IgD-negative memory B cell (primary cell): ENCODE results near the gene DPP6. TPM values are rescaled to one million over a fixed set of nuclear protein-coding genes. Genes with fewer than 3 reads are reported as not detected.

Experiments
- H3K27ac Mint-ChIP-seq, 3 donors: one replicate each; pipeline ENCODE4 v1.8.0; 2020 to 2022; ENCODE audit warnings: mild to moderate bottlenecking in 3 of 3, mixed read lengths in 3 of 3, moderate library complexity in 1 of 3
- H3K27me3 Mint-ChIP-seq: one replicate; pipeline ENCODE4 v1.8.0; 2021; ENCODE audit warnings: mixed read lengths
- H3K36me3 Mint-ChIP-seq: one replicate; pipeline ENCODE4 v1.8.0; 2020; ENCODE audit warnings: mild to moderate bottlenecking, mixed read lengths
- H3K4me1 Mint-ChIP-seq, 3 donors: one replicate each; pipeline ENCODE4 v1.8.0; 2020 to 2022; ENCODE audit warnings: mixed read lengths in 3 of 3, mild to moderate bottlenecking in 1 of 3
- H3K4me3 Mint-ChIP-seq, 4 donors: one replicate each; pipeline ENCODE4 v1.8.0; 2020 to 2022; ENCODE audit warnings: mild to moderate bottlenecking in 4 of 4, mixed read lengths in 4 of 4, moderate library complexity in 3 of 4
- H3K9me3 Mint-ChIP-seq, 3 donors: one replicate each; pipeline ENCODE4 v1.8.0; 2020 to 2021; ENCODE audit warnings: mixed read lengths in 3 of 3, mild to moderate bottlenecking in 1 of 3
- polyA plus RNA-seq: library from polyadenylated mRNA; unstranded; fragments of 300-500 nt; fragmentation: Illumina TruSeq; gene quantifications from one replicate; pipeline ENCODE4 v1.2.3, GENCODE V29; 2021

DPP6 gene
- polyA plus RNA-seq, 1 donor from 2014 or later, result not detected

- H3K4me1 Mint-ChIP-seq, result no peaks in the 10 kb centered on the region
- peaks cover 3 to 10% (median 4%) of the 10 kb centered on the region in 3 donors for H3K9me3 Mint-ChIP-seq
- no peak overlapping the region for H3K4me3 Mint-ChIP-seq
- no peak overlapping the region for H3K27ac Mint-ChIP-seq
- no peaks in the 10 kb centered on the region for H3K27me3 Mint-ChIP-seq
- H3K36me3 Mint-ChIP-seq, result no peaks in the 10 kb centered on the region
Observed at GRCh38 chr7:154438571-154439367, 386.6 kb downstream of the DPP6 start.

GRCh38 chr7:154440058-154440457 is 387.9 kb downstream of the DPP6 start:
- Mint-ChIP-seq H3K36me3 (no peaks in the 10 kb centered on the region), H3K4me3 (no peak overlapping the region), H3K4me1 (no peaks in the 10 kb centered on the region), H3K9me3 (peaks cover 3 to 7% (median 4%) of the 10 kb centered on the region in 3 donors), H3K27me3 (no peaks in the 10 kb centered on the region), H3K27ac (no peak overlapping the region)

DNA sequence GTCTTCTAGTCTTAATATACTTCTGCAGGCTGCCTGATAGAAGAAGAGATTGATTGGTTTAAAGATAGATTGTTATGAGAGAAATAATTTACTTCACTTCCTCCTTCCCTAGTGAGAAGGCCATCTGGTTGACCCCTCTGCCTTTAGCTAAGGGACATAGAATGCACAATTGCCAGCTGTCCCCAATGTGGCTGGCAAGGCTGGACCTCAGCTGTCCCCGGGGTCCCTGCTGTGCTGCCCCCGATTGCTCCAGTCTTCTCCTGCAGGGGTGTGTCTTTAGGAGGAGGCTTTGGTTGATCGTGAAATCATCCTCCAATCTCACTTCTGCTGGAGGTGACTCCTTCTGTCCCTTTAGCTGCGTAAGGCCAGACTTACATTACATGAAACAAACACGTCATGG is 388.5 kb downstream of the DPP6 start:
- peaks cover 4 to 12% (median 6%) of the 10 kb centered on the region in 3 donors for H3K9me3 Mint-ChIP-seq
- no peak overlapping the region for H3K27ac Mint-ChIP-seq
- H3K4me1 Mint-ChIP-seq, result no peaks in the 10 kb centered on the region
- H3K4me3 Mint-ChIP-seq, result no peak overlapping the region
- no peaks in the 10 kb centered on the region for H3K36me3 Mint-ChIP-seq
- H3K27me3 Mint-ChIP-seq, result no peaks in the 10 kb centered on the region

GRCh38 chr7:154441811-154442210 is 389.6 kb downstream of the DPP6 start:
- H3K9me3 Mint-ChIP-seq, result peaks cover 3 to 15% (median 7%) of the 10 kb centered on the region in 3 donors
- no peaks in the 10 kb centered on the region for H3K4me1 Mint-ChIP-seq
- H3K4me3 Mint-ChIP-seq, result no peak overlapping the region
- H3K27me3 Mint-ChIP-seq, result no peaks in the 10 kb centered on the region
- H3K27ac Mint-ChIP-seq, result no peak overlapping the region
- H3K36me3 Mint-ChIP-seq, result no peaks in the 10 kb centered on the region

DNA sequence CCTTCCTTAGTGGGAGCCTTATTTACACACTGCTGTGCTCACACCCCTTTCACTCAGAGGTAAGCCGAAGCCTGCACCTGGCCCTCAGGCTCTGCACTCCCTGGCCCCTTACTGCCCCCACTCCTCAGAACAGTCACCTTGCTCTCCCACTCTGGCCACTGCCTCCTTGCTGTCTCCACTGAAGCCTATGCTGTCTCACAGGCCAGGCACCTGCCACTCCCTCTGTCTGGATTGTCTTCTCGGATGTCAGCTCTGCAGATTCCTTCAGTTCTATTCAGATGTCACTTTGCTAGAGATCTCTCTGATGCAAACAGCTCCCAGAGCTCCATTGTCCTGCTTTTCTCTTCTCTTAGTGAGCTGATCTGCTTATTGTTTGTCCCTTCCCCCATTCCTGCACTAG is 390.7 kb downstream of the DPP6 start:
- Mint-ChIP-seq H3K27me3 (no peaks in the 10 kb centered on the region), H3K9me3 (peaks cover 3 to 18% (median 7%) of the 10 kb centered on the region in 3 donors), H3K4me3 (no peak overlapping the region), H3K27ac (no peak overlapping the region), H3K36me3 (no peaks in the 10 kb centered on the region), H3K4me1 (no peaks in the 10 kb centered on the region)

DNA sequence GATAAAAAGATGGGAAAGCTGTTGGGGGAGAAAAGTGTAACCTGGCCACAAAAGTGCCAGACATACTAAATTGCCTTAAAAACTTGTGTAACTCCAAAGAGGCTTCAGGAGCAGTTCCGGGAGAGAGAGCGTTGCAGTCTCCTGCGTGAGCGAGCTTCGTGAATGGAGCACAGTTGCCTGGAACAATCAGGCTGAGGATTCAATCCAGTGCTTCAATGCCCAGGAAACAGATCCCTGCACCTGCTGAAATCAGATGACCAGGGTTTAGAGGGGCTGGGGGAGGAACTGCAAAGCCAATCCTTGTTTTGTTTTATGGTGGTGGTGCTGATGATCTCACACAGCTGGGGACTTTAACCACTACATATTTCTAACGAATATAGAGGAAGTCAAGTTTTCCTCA is 398.3 kb downstream of the DPP6 start:
- H3K4me3 Mint-ChIP-seq, result no peak overlapping the region
- H3K4me1 Mint-ChIP-seq, result no peaks in the 10 kb centered on the region
- peaks cover 0 to 9% (median 8%) of the 10 kb centered on the region in 3 donors for H3K9me3 Mint-ChIP-seq
- H3K27me3 Mint-ChIP-seq, result no peaks in the 10 kb centered on the region
- H3K36me3 Mint-ChIP-seq, result no peaks in the 10 kb centered on the region
- no peak overlapping the region for H3K27ac Mint-ChIP-seq

DNA sequence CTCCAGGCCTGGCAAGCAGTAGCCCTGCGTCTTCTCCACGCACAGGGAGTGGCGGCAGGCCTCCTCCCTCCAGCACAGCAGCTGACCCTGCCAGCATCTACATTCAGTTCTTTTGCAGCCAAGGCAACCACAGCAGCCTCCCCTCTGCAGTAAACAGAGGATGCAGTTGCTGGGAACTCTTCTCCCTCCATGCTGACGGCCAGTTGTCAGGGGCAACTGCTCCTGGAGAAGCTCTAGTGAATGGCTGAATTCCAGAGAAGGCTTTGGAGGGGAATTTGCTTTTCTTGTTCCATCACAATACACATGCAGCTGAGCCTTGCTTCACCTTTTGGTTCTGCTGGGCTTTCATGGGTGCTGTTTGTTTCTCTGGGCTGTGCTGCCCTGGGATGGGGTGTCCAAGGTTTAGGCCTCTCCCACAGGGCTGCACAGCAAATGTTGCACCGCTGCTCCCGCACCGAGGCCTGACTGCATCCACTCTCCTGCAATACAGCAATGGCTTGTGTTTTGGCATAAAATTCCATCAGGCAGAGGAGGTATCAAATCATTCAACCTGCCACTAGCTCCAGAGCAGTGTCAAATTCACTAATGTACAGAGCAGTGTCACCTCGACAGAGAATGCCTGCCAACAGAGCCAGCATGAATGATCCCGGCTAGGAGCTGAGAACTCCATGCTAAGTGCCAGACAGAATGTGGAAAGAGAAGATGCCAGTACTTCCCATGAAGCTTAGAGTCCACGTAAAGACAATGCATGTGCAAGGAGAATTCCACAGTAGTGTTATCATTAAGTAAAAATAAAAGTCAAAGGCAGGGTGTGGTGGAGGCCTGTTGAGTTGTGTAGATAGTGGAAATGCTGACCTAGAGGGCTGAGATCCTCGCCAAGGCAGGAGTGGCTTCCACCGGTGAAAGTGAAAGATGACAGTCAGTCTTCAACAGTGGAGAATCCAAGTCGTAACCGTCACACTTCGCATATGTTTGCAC is 399.6 kb downstream of the DPP6 start:
- Mint-ChIP-seq H3K36me3 (no peaks in the 10 kb centered on the region), H3K9me3 (peaks cover 2 to 6% (median 3%) of the 10 kb centered on the region in 3 donors), H3K4me3 (no peak overlapping the region), H3K4me1 (no peaks in the 10 kb centered on the region), H3K27ac (no peak overlapping the region), H3K27me3 (no peaks in the 10 kb centered on the region)

DNA sequence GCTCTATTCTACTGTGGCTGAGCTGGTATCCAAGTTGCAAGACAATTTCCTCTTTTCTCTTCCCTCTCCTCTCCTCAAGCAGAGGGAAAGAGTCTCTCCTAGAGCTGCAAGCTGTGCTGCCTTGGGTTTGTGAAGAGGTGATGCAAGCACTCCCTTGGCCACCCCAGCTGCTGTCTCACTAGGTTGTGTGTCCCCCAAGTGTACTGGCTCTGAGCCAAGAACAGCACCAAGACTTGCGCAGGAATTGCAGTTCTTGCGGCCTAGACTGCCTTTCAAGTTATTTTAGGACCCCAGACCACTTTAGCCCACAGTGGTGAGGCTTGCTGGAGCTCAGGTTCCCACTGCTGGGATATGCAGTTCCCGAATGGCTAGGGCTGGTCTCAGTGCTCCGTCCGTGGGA is 411.6 kb downstream of the DPP6 start:
- Mint-ChIP-seq H3K36me3 (peaks cover 2% of the 10 kb centered on the region), H3K9me3 (peaks cover 3 to 16% (median 5%) of the 10 kb centered on the region in 3 donors), H3K27ac (no peak overlapping the region)

GRCh38 chr7:154469652-154470051 is 417.5 kb downstream of the DPP6 start:
- Mint-ChIP-seq H3K4me3 (no peak overlapping the region), H3K36me3 (no peaks in the 10 kb centered on the region), H3K4me1 (no peaks in the 10 kb centered on the region), H3K9me3 (peaks cover 2 to 5% (median 4%) of the 10 kb centered on the region in 3 donors), H3K27ac (no peak overlapping the region), H3K27me3 (no peaks in the 10 kb centered on the region)

More for the DNA sequence above, 411.6 kb downstream of the DPP6 start:
- Mint-ChIP-seq H3K4me1 (peaks cover 0 to 2% (median 0%) of the 10 kb centered on the region in 3 donors), H3K4me3 (no peak overlapping the region), H3K27me3 (no peaks in the 10 kb centered on the region)

DNA sequence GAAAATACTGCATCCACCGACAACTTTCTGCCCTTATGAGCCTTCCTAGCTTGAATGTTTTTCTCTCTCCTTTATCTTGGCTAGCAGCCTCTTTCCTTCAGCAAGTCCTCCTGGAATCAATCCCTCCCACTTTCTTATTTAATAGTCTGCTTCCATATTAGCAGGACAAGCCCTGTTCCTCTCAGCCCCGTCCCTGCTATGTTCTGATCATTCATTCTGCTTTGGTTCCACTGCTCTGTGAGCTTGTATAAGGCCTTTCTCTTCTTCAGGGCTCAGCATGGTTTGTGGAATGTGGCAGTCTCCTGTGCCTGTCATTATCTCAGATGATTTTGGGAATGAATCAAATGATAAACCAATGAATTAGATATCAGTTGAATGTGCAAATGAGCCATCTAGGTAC is 420.1 kb downstream of the DPP6 start:
- Mint-ChIP-seq H3K36me3 (no peaks in the 10 kb centered on the region), H3K27me3 (no peaks in the 10 kb centered on the region), H3K27ac (no peak overlapping the region), H3K4me3 (no peak overlapping the region), H3K4me1 (no peaks in the 10 kb centered on the region), H3K9me3 (peaks cover 0 to 4% (median 4%) of the 10 kb centered on the region in 3 donors)

DNA sequence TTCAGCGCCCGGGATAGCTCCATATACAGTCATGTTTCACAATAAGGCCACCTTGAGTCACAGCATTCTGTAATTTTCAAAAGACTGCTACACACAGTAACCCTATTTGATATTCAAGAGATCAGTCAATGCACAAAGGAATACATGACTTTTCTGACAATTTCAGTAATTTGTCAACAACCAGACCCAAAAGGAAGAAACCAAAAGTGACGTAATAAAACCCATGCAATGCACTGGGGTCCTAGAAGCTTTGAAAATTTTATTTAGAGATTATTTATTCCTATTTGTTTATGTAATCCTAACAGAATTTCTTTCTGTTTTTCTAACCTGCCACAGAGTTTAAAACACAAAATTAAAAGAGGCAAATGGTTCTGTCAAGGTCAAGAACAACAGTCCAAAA is 421.2 kb downstream of the DPP6 start:
- no peaks in the 10 kb centered on the region for H3K36me3 Mint-ChIP-seq
- H3K27me3 Mint-ChIP-seq, result no peaks in the 10 kb centered on the region
- H3K9me3 Mint-ChIP-seq, result peaks cover 3 to 6% (median 3%) of the 10 kb centered on the region in 3 donors
- no peaks in the 10 kb centered on the region for H3K4me1 Mint-ChIP-seq
- no peak overlapping the region for H3K4me3 Mint-ChIP-seq
- H3K27ac Mint-ChIP-seq, result no peak overlapping the region

DNA sequence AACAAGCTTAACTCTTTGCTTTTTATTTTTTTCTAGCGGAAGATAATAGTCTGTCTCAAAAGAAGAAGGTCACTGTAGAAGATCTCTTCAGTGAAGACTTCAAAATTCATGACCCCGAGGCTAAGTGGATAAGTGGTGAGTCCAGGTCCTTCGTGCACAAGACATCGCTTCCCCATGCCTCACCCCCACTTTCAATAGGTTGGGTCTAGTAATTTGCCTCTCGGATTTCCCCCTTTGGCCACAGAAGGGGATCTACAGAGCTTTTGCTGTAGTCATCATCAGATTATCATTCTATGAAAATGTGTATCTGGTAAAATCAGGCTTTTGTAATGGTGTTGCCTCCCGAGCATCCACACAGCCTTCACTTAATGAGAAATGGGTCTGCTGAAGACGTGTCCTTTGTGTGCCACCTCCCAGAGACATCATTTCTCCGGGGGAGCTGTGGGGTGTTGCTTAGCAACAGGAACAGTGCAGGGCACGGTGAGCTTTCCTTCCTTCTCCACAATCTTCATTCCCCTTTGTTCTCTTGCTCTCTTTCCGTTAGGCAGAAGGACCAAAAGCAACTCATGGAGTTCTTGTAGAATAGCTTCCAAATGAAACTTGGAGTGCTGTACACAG is 422.8 kb downstream of the DPP6 start:
- Mint-ChIP-seq H3K9me3 (peaks cover 0 to 12% (median 3%) of the 10 kb centered on the region in 3 donors), H3K4me1 (no peaks in the 10 kb centered on the region), H3K36me3 (no peaks in the 10 kb centered on the region), H3K27ac (no peak overlapping the region), H3K4me3 (no peak overlapping the region), H3K27me3 (no peaks in the 10 kb centered on the region)

- no peak overlapping the region for H3K4me3 Mint-ChIP-seq
- no peak overlapping the region for H3K27ac Mint-ChIP-seq
- peaks cover 0 to 12% (median 3%) of the 10 kb centered on the region in 3 donors for H3K9me3 Mint-ChIP-seq
- H3K4me1 Mint-ChIP-seq, result no peaks in the 10 kb centered on the region
- no peaks in the 10 kb centered on the region for H3K27me3 Mint-ChIP-seq
- H3K36me3 Mint-ChIP-seq, result no peaks in the 10 kb centered on the region
Observed at GRCh38 chr7:154475864-154476263, 423.7 kb downstream of the DPP6 start.

- no peaks in the 10 kb centered on the region for H3K27me3 Mint-ChIP-seq
- H3K4me3 Mint-ChIP-seq, result no peak overlapping the region
- H3K4me1 Mint-ChIP-seq, result no peaks in the 10 kb centered on the region
- peaks cover 0 to 12% (median 5%) of the 10 kb centered on the region in 3 donors for H3K9me3 Mint-ChIP-seq
- H3K36me3 Mint-ChIP-seq, result no peaks in the 10 kb centered on the region
- H3K27ac Mint-ChIP-seq, result no peak overlapping the region
Observed at GRCh38 chr7:154480817-154481216, 428.6 kb downstream of the DPP6 start.

DNA sequence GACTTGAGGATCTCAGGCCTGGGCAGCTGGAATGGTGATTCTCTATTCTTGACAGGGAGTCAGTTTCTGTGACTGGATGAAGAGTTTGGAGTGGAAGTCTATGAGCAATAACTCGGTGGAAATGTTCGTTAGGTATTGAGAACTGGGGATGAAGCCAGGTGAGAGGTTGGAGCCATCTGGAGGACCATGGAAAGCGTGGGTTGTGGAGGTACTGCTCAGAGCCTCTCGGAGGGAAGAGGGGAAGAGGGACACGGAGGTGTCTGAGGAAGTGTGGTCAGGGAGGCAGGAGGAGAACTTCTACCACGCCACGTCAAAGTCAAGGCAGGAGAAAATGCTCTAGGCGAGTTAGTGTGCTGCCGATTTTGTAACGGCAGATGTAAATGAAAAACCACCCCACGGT is 430.7 kb downstream of the DPP6 start:
- peaks cover 2 to 14% (median 5%) of the 10 kb centered on the region in 3 donors for H3K9me3 Mint-ChIP-seq
- H3K36me3 Mint-ChIP-seq, result no peaks in the 10 kb centered on the region
- H3K4me3 Mint-ChIP-seq, result no peak overlapping the region
- H3K27ac Mint-ChIP-seq, result no peak overlapping the region
- H3K4me1 Mint-ChIP-seq, result no peaks in the 10 kb centered on the region
- H3K27me3 Mint-ChIP-seq, result no peaks in the 10 kb centered on the region
